GM15510 (cell line): Measurements from ENCODE around the gene CHAF1A.

Source experiments
- POLR2A ChIP-seq: IDR thresholded peaks from 3 replicates; pipeline ENCODE4 v1.6.1; 2011; ENCODE audit warnings: borderline replicate concordance; ENCODE audit not compliant: insufficient read length; ENCODE audit errors: extremely low read depth

The CHAF1A gene

GRCh38 chr19:4386041-4386782 is 16.2 kb upstream of the CHAF1A start:
- TF ChIP-seq POLR2A = no peak

GRCh38 chr19:4388337-4389063 is 13.9 kb upstream of the CHAF1A start:
- TF ChIP-seq POLR2A = no peak

DNA sequence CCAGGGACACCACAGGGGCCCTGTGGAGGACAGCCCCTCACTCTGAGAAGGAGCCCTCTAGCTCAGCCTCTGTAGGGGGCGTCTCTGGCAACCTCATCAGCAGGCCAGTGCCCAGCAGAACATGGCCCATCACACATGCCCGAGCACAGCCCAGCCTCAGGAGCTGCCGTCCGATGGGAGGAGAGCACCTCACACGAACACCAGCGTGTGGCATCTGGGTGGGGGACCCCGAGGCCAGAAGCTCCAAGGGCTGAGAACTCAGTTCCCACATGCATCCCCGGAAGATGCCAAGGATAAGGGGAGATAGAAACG is 13.4 kb upstream of the CHAF1A start:
- no peak for TF ChIP-seq POLR2A

- no peak for TF ChIP-seq POLR2A
Measured at GRCh38 chr19:4389511-4390016, 12.9 kb upstream of the CHAF1A start.

GRCh38 chr19:4390017-4390566 is 12.3 kb upstream of the CHAF1A start:
- no peak for TF ChIP-seq POLR2A

GRCh38 chr19:4390567-4391305 is 11.7 kb upstream of the CHAF1A start:
- TF ChIP-seq POLR2A = no peak

- TF ChIP-seq POLR2A = no peak
Measured at GRCh38 chr19:4391306-4391693, 11.1 kb upstream of the CHAF1A start.

GRCh38 chr19:4391701-4392483 is 10.5 kb upstream of the CHAF1A start:
- TF ChIP-seq POLR2A = no peak

GRCh38 chr19:4393947-4394590 is 8.4 kb upstream of the CHAF1A start:
- TF ChIP-seq POLR2A = no peak

DNA sequence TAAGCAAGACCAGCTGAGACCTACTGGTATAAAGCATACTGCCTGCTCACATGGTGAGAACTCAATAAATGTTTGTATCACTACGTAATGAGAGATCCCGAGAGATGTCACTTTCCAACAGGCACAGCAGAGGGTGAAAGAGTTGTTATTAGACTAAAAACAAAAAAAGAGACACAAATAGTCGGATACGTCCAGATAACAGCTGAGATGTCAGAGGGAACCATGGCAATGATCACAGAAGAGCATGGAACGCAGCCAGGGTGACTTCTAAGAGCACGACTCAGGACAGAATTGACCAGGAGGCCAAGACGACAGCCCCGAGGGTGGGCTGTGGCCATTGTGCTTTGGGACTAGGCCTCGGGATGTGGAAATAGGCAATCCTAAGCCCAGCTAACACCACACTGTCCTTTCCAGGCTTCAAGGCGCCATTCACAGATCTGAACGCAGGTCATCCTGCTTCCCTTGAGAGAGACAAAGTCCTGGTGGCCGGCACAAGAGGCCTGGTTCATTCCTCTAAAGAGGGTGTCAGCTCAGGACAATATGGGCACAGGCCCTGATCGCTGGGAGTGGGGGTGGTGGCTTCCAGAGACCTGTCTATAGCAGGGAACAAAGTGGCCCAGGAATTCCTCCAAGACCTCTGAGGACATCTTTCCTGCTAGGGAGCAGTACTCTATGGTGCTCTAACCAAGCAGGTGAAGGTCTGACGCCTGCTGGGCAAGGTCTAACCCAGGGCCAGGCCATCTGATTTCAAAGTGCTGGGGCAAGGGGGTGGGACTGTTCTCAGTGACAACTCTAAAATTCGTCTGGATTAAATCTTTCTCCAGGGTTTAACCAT is 5.3 kb upstream of the CHAF1A start:
- no peak for TF ChIP-seq POLR2A

DNA sequence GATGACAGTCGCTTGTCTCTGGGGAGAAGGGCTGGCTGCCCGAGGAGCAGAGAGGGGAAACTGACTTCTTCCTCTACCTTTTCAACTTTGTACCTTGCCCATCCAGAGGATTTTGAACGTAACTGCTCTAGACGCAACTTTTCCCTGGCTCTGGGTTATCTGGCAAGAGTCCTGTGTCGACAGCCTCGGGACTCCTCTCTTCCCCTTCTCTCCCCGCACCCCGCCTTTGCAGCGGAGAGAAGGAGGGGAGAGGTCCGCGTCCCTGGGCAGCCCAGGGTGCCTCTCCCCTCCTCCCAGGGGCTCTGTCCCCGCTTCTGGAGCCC is 2.7 kb upstream of the CHAF1A start:
- TF ChIP-seq POLR2A = no peak

DNA sequence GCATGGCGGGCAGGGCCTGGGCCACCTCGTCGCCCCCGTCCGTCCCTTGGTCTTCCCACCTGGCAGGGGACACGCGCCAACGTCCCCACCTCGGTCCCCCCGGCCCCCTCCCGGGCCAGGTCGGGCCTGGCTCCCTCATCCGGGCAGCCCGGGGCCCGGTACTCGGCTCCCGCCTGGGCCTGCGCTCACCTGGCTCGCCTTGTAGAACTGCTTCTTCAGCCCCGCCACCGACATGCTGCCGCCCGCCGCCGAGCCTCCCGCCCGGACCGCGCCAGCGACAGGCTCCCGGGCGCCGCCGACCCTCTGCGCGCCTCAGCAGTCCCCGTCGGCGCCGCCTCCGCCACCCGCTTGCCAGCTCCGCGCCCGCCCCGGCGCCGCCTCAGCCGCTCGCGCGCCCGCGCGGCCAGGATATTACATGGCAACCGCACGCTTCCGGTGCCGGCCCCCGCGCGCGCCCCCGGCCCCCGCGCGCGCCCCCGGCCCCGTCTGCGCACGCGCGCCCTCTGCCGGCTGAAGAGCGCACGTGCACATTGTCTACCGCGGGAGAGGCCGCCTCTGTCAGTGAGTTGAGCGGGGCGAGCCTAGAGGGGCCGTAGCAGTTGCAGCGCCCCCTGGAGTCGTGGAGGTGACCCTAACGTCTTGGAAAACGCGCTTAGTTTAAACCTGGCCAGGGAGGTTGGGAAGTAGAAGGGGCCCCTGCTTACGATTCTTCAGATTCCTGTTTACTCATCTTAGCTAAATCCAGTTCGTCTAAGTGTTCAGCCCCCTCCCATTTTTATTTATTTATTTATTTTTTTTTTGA is 2.1 kb upstream of the CHAF1A start, which contains the start of gene SH3GL1:
TSS of gene SH3GL1 (minus strand) at position 413 of the 802 bp plus-strand sequence. CDS start at position 234, 179 bp downstream.
- TF ChIP-seq POLR2A = peak; percentile 87

DNA sequence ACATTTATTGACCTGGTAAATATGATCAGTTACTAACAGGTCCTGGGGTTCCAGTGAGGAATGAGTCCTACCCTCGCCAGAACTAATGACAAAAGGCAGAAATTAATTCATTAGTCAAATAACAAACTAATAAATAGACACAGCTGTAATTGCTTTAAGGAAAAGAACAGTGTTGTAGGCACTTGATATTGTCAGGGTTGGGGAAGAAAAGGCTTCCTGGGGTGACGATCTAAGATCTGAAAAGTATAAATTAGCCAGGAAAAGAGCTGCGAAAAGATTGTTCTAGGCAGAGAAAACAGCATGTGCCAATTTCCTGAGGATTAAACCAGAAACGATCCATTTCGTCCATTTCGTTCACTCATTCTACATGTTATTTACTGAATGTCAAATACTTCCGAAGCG is 670 bp upstream of the CHAF1A start:
- TF ChIP-seq POLR2A = no peak
